Measurements from ENCODE around the gene ACD. TPM values are rescaled to one million over a fixed set of nuclear protein-coding genes. Genes with fewer than 3 reads are reported as not detected.

Gene ACD
- total RNA-seq, 2 donors from 2014 or later, result 16.9 to 20.4 TPM

GRCh38 chr16:67657751-67658518, 2.1 kb downstream of the ACD start:
- Histone ChIP-seq H3K27me3 (replicated peaks; ENCODE audit: insufficient read depth) (no peaks in the 10 kb centered on the region), H3K4me1 (ENCODE audit: control insufficient read depth in 1 of 2, low read depth in 2 of 2) (peaks cover 17 to 27% of the 10 kb centered on the region in 2 donors), H3K36me3 (peaks cover 15% of the 10 kb centered on the region), H3K9me3 (no peaks in the 10 kb centered on the region), H3K27ac (no peak overlapping the region), H3K4me3 (no peak overlapping the region)
- ATAC-seq (ENCODE audit: insufficient number of reproducible peaks, low FRiP score, low read depth) (no peak), DNase-seq (ENCODE audit: low spot score) (no peak)
- no peak for TF ChIP-seq CTCF (IDR thresholded peaks at IDR 0.05)

- no peaks in the 10 kb centered on the region for H3K9me3 ChIP-seq
- no peak for TF ChIP-seq CTCF (IDR thresholded peaks at IDR 0.05)
- H3K4me1 ChIP-seq (ENCODE audit: control insufficient read depth in 1 of 2, low read depth in 2 of 2), result peaks cover 17 to 27% of the 10 kb centered on the region in 2 donors
- H3K4me3 ChIP-seq, result no peak overlapping the region
- DNase-seq (ENCODE audit: low spot score) (no peak), ATAC-seq (ENCODE audit: insufficient number of reproducible peaks, low FRiP score, low read depth) (no peak)
- H3K27ac ChIP-seq, result no peak overlapping the region
- H3K36me3 ChIP-seq, result peaks cover 15% of the 10 kb centered on the region
- H3K27me3 ChIP-seq (replicated peaks; ENCODE audit: insufficient read depth), result no peaks in the 10 kb centered on the region
These were observed 2.9 kb downstream of the ACD start for GRCh38 chr16:67657017-67657608.

GRCh38 chr16:67656344-67657016, 3.6 kb downstream of the ACD start:
- TF ChIP-seq CTCF (IDR thresholded peaks at IDR 0.05), result no peak
- no peak overlapping the region for H3K27ac ChIP-seq
- peaks cover 5% of the 10 kb centered on the region for H3K27me3 ChIP-seq (replicated peaks; ENCODE audit: insufficient read depth)
- peaks cover 15% of the 10 kb centered on the region for H3K36me3 ChIP-seq
- peaks cover 17 to 24% of the 10 kb centered on the region in 2 donors for H3K4me1 ChIP-seq (ENCODE audit: control insufficient read depth in 1 of 2, low read depth in 2 of 2)
- no peaks in the 10 kb centered on the region for H3K9me3 ChIP-seq
- no peak overlapping the region for H3K4me3 ChIP-seq
- no peak for DNase-seq (ENCODE audit: low spot score)
- no peak for ATAC-seq (ENCODE audit: insufficient number of reproducible peaks, low FRiP score, low read depth)

GRCh38 chr16:67655363-67655762, 4.7 kb downstream of the ACD start:
- ATAC-seq (ENCODE audit: insufficient number of reproducible peaks, low FRiP score, low read depth), result no peak
- Histone ChIP-seq H3K27me3 (replicated peaks; ENCODE audit: insufficient read depth) (peaks cover 6% of the 10 kb centered on the region), H3K4me3 (no peak overlapping the region)

More at GRCh38 chr16:67655363-67655762, 4.7 kb downstream of the ACD start:
- H3K36me3 ChIP-seq, result peaks cover 15% of the 10 kb centered on the region
- no peak for DNase-seq (ENCODE audit: low spot score)
- TF ChIP-seq CTCF (IDR thresholded peaks at IDR 0.05), result no peak
- H3K4me1 ChIP-seq (ENCODE audit: control insufficient read depth in 1 of 2, low read depth in 2 of 2), result peaks cover 12 to 19% of the 10 kb centered on the region in 2 donors
- H3K27ac ChIP-seq, result no peak overlapping the region
- no peaks in the 10 kb centered on the region for H3K9me3 ChIP-seq

Measured in thoracic aorta (tissue), 2 donors.